Measurements from ENCODE around the gene RAB32.
"Not testable (repeated sequence)": the region's sequence is repeated elsewhere in the genome, so short reads cannot be mapped to it uniquely, and the experiment has no call there.

RAB32 gene

GRCh38 chr6:146543211-146543939 lies at the start of gene RAB32:
Gene RAB32 (plus strand): TSS chr6:146543833. CDS start chr6:146543872, 39 bp downstream.
- DNase-seq (ENCODE audit: low read depth), result no peak

- DNase-seq (ENCODE audit: low read depth), result no peak
Observed at GRCh38 chr6:146498309-146498708, 45.3 kb upstream of the RAB32 start.

- no peak for DNase-seq (ENCODE audit: low read depth)
Observed at GRCh38 chr6:146503096-146503495, 40.5 kb upstream of the RAB32 start.

GRCh38 chr6:146515212-146515611 lies 28.4 kb upstream of the RAB32 start:
- no peak for DNase-seq (ENCODE audit: low read depth)

- DNase-seq (ENCODE audit: low read depth), result no peak
Observed at GRCh38 chr6:146526192-146526591, 17.4 kb upstream of the RAB32 start.

GRCh38 chr6:146532702-146533101 lies 10.9 kb upstream of the RAB32 start:
- no peak for DNase-seq (ENCODE audit: low read depth)

- no peak for DNase-seq (ENCODE audit: low read depth)
Observed at GRCh38 chr6:146542881-146543210, 787 bp upstream of the RAB32 start.

- DNase-seq (ENCODE audit: low read depth), result no peak
Observed at GRCh38 chr6:146543940-146544615, 445 bp downstream of the RAB32 start.

- DNase-seq (ENCODE audit: low read depth), result no peak
Observed at GRCh38 chr6:146544616-146545182, 1.1 kb downstream of the RAB32 start.

- no peak for DNase-seq (ENCODE audit: low read depth)
Observed at GRCh38 chr6:146545581-146545980, 1.9 kb downstream of the RAB32 start.

- DNase-seq (ENCODE audit: low read depth), result no peak
Observed at GRCh38 chr6:146546443-146547043, 2.9 kb downstream of the RAB32 start.

- DNase-seq (ENCODE audit: low read depth), result no peak
Observed at GRCh38 chr6:146547889-146548288, 4.3 kb downstream of the RAB32 start.

GRCh38 chr6:146548898-146549374 lies 5.3 kb downstream of the RAB32 start:
- no peak for DNase-seq (ENCODE audit: low read depth)

GRCh38 chr6:146550911-146551310 lies 7.3 kb downstream of the RAB32 start:
- no peak for DNase-seq (ENCODE audit: low read depth)

- DNase-seq (ENCODE audit: low read depth), result no peak
Observed at GRCh38 chr6:146551545-146551944, 7.9 kb downstream of the RAB32 start.

- DNase-seq (ENCODE audit: low read depth), result no peak
Observed at GRCh38 chr6:146553377-146554135, 9.9 kb downstream of the RAB32 start.

GRCh38 chr6:146560607-146561006 lies 17.0 kb downstream of the RAB32 start:
- DNase-seq (ENCODE audit: low read depth), result no peak

GRCh38 chr6:146566661-146567060 lies 23.0 kb downstream of the RAB32 start:
- DNase-seq (ENCODE audit: low read depth), result not testable (repeated sequence)

- DNase-seq (ENCODE audit: low read depth), result not testable (repeated sequence)
Observed at GRCh38 chr6:146568619-146569018, 25.0 kb downstream of the RAB32 start.

- DNase-seq (ENCODE audit: low read depth), result no peak
Observed at GRCh38 chr6:146574211-146574610, 30.6 kb downstream of the RAB32 start.

- DNase-seq (ENCODE audit: low read depth), result no peak
Observed at GRCh38 chr6:146578054-146578453, 34.4 kb downstream of the RAB32 start.

GRCh38 chr6:146581968-146582367 lies 38.3 kb downstream of the RAB32 start:
- no peak for DNase-seq (ENCODE audit: low read depth)
